Natural killer cell (primary cell): ENCODE results near the gene ZCCHC4. TPM values are rescaled to one million over a fixed set of nuclear protein-coding genes. Genes with fewer than 3 reads are reported as not detected.

Experiments used
- ATAC-seq, 3 donors: fragments of 150-1000 bp in 2 of 3; fragments of 200-7000 bp in 1 of 3; cut with Tn5 transposase; 1 replicate in 1 of 3; 2 replicates in 2 of 3; pipeline ENCODE4 v1.10.0; 2021; ENCODE audit warnings: mild to moderate bottlenecking in 2 of 3, moderate library complexity in 2 of 3
- DNase-seq, 2 donors: peaks; one replicate each; pipeline versions ENCODE4 v3.0.0 to v3.0.0-alpha.2; 2013 to 2021; ENCODE audit warnings: mixed read lengths in 1 of 2
- H3K27ac ChIP-seq: one replicate; pipeline ENCODE4 v1.5.1; 2013; ENCODE audit warnings: mild to moderate bottlenecking, low read length
- H3K27me3 ChIP-seq: one replicate; pipeline ENCODE4 v1.6.1; 2013; ENCODE audit warnings: low read length; ENCODE audit not compliant: control insufficient read depth, insufficient read depth
- H3K36me3 ChIP-seq: one replicate; pipeline ENCODE4 v1.6.1; 2013; ENCODE audit warnings: low read length; ENCODE audit not compliant: control insufficient read depth, insufficient read depth
- H3K4me1 ChIP-seq: one replicate; pipeline ENCODE4 v1.6.1; 2013; ENCODE audit warnings: low read length; ENCODE audit not compliant: control insufficient read depth, insufficient read depth
- H3K4me3 ChIP-seq: one replicate; pipeline ENCODE4 v1.5.1; 2013; ENCODE audit warnings: low read length
- H3K9me3 ChIP-seq: one replicate; pipeline ENCODE4 v1.6.1; 2013; ENCODE audit warnings: low read length; ENCODE audit not compliant: control insufficient read depth, insufficient read depth
- H3K27ac Mint-ChIP-seq, 2 donors: one replicate each; pipeline ENCODE4 v1.8.0; 2022; ENCODE audit warnings: mild to moderate bottlenecking in 2 of 2, mixed read lengths in 2 of 2, moderate library complexity in 1 of 2
- H3K27me3 Mint-ChIP-seq, 2 donors: one replicate each; pipeline ENCODE4 v1.8.0; 2022; ENCODE audit warnings: low read depth in 2 of 2, mixed read lengths in 2 of 2
- H3K36me3 Mint-ChIP-seq: one replicate; pipeline ENCODE4 v1.8.0; 2022; ENCODE audit warnings: mixed read lengths
- H3K4me1 Mint-ChIP-seq, 2 donors: one replicate each; pipeline ENCODE4 v1.8.0; 2022; ENCODE audit warnings: mixed read lengths in 2 of 2
- H3K4me3 Mint-ChIP-seq: one replicate; pipeline ENCODE4 v1.8.0; 2022; ENCODE audit warnings: mild to moderate bottlenecking, moderate library complexity, mixed read lengths
- H3K9me3 Mint-ChIP-seq, 2 donors: one replicate each; pipeline ENCODE4 v1.8.0; 2022; ENCODE audit warnings: mixed read lengths in 2 of 2
- WGBS: methylation state at CpG from one replicate; pipeline ENCODE4 v1.1.7; 2013; ENCODE audit warnings: missing lambda C conversion rate; ENCODE audit not compliant: insufficient coverage; 5-methylcytosine and 5-hydroxymethylcytosine counted together
- intact Hi-C: fragments of 100-400 bp; cut with micrococcal nuclease; formaldehyde crosslinking; loops from one replicate; pipeline ENCODE4 v1.14.2; 2022
- total RNA-seq, 4 donors: library from RNA; stranded (reverse); fragments of 120-200 nt in 1 of 4; gene quantifications; one replicate each; pipeline versions ENCODE4 v1.2.3 to v1.2.4, GENCODE V29; 2013 to 2022
- TF ChIP-seq, protein P1 (sequence below): fragments of 200-600 bp; IDR thresholded peaks from one replicate; pipeline ENCODE4 v1.8.0; 2022; ENCODE audit warnings: antibody characterized with exemption

Gene ZCCHC4
- total RNA-seq, 3 donors from 2014 or later (not counting 1 experiment from before 2014, with no cell fraction given), result 9.4 to 12.0 (median 10.9) TPM

DNA sequence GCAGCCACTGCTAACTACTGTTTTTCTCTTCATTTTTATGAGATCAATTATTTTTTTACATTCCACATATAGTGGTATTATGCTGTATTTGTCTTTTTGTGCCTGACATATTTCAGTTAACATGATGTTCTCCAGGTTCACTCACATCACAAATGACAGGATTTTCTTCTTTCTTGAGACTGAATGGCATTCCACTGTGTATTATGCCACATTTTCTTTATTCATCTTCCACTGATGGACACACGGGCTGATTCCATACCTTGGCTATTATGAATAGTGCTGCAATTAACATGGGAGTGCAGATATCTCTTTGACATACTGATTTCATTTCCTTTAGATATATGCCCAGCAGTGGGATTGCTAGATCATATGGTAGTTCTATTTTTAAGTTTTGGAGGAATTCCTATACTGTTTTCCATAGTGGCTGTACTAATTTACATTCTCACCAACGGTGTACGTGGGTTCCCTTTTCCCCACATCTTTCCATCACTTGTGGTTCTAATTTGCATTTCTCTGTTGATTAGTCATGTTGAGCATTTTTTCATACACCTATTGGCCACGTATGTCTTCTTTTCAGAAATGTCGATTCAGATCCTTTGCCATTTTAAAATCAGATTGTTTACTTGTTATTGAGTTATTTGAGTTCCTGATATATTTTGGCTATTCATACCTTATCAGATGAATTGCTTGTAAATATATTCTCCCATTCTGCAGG is 14.9 kb upstream of the ZCCHC4 start:
- Histone ChIP-seq H3K36me3 (no peaks in the 10 kb centered on the region), H3K27me3 (no peaks in the 10 kb centered on the region), H3K4me1 (no peaks in the 10 kb centered on the region), H3K4me3 (no peak overlapping the region), H3K27ac (no peak overlapping the region), H3K9me3 (no peaks in the 10 kb centered on the region)
- intact Hi-C loops, result no loop called here
- WGBS, result 44% methylated on average over 2 of the region's 5 CpGs
- H3K27ac Mint-ChIP-seq, result no peak overlapping the region
- no peaks in the 10 kb centered on the region for H3K4me1 Mint-ChIP-seq
- TF ChIP-seq, protein P1, sequence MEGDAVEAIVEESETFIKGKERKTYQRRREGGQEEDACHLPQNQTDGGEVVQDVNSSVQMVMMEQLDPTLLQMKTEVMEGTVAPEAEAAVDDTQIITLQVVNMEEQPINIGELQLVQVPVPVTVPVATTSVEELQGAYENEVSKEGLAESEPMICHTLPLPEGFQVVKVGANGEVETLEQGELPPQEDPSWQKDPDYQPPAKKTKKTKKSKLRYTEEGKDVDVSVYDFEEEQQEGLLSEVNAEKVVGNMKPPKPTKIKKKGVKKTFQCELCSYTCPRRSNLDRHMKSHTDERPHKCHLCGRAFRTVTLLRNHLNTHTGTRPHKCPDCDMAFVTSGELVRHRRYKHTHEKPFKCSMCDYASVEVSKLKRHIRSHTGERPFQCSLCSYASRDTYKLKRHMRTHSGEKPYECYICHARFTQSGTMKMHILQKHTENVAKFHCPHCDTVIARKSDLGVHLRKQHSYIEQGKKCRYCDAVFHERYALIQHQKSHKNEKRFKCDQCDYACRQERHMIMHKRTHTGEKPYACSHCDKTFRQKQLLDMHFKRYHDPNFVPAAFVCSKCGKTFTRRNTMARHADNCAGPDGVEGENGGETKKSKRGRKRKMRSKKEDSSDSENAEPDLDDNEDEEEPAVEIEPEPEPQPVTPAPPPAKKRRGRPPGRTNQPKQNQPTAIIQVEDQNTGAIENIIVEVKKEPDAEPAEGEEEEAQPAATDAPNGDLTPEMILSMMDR, result no peak
- ATAC-seq (no peak), DNase-seq (no peak)
- no peak overlapping the region for H3K4me3 Mint-ChIP-seq
- peaks cover 16 to 17% of the 10 kb centered on the region in 2 donors for H3K27me3 Mint-ChIP-seq
- no peaks in the 10 kb centered on the region for H3K36me3 Mint-ChIP-seq
- no peaks in the 10 kb centered on the region for H3K9me3 Mint-ChIP-seq

DNA sequence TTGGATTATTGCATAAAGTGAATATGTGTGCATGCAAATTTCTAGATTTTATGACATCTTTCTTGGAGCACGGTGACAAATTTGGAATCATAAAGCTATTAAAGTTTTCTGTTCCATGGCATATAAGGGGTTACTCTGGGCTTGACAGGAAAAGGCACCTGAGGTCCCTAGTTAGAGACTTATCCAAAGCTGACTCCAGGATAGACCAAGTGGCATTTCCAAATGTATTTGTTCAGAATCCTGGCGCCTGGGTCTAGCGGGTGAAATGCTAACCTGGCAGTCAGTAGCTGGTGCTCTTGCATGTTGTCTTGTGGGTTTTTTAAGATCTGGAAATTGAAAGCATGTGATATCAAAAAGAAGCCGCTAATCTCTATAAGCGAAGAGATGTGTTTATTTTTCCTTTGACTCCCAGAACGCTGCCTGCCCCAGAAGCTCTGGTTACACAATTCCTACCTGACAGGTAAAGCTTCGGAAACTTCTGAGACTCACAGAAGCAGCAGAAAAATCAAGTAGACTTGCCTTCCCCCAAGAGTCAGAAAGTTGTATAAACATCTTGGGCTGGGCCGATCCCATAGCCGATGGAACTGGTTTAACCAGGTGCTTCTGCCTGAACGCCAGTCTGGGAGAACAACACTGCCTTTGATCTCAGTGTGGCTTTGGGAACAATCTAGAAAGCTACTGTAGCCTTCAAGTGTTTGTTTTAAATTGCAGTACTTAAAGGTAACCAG is 12.9 kb upstream of the ZCCHC4 start:
- H3K4me1 Mint-ChIP-seq, result no peaks in the 10 kb centered on the region
- no peak overlapping the region for H3K27ac ChIP-seq
- no peaks in the 10 kb centered on the region for H3K4me1 ChIP-seq
- H3K9me3 ChIP-seq, result no peaks in the 10 kb centered on the region
- H3K4me3 Mint-ChIP-seq, result no peak overlapping the region
- TF ChIP-seq, protein P1, result no peak
- H3K27me3 Mint-ChIP-seq, result peaks cover 15 to 19% of the 10 kb centered on the region in 2 donors
- H3K36me3 ChIP-seq, result no peaks in the 10 kb centered on the region
- no peak overlapping the region for H3K4me3 ChIP-seq
- no peak overlapping the region for H3K27ac Mint-ChIP-seq
- no peaks in the 10 kb centered on the region for H3K27me3 ChIP-seq
- no peaks in the 10 kb centered on the region for H3K9me3 Mint-ChIP-seq
- no peaks in the 10 kb centered on the region for H3K36me3 Mint-ChIP-seq
- 68% methylated on average over 10 of the region's 10 CpGs for WGBS
- DNase-seq, result no peak
- intact Hi-C loops, result no loop called here
- no peak for ATAC-seq

DNA sequence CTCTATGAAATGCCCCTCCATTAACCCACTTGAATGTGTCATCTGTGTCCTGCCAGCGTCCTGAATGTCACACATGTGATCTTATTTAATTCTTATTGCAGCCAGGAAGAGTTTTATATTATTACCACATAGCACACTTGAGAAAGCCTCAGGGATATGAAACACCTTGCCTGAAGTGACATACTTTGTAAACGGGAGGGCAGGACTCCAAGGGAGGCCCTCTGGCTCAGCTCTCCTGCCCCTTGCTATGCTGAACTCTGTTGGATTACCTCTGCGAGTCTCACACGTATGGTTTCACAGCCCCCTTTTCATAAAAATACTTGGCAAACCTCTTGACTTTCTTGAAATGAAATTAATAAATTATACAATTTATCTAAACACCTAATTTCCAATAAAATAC is 11.1 kb upstream of the ZCCHC4 start:
- TF ChIP-seq, protein P1, result no peak
- Mint-ChIP-seq H3K36me3 (no peaks in the 10 kb centered on the region), H3K27ac (no peak overlapping the region), H3K4me1 (no peaks in the 10 kb centered on the region), H3K27me3 (peaks cover 15 to 22% of the 10 kb centered on the region in 2 donors), H3K9me3 (no peaks in the 10 kb centered on the region), H3K4me3 (no peak overlapping the region)
- Histone ChIP-seq H3K4me1 (no peaks in the 10 kb centered on the region), H3K9me3 (no peaks in the 10 kb centered on the region), H3K36me3 (no peaks in the 10 kb centered on the region), H3K4me3 (no peak overlapping the region), H3K27ac (no peak overlapping the region), H3K27me3 (no peaks in the 10 kb centered on the region)
- intact Hi-C loops, result no loop called here
- DNase-seq (no peak), ATAC-seq (no peak)
- 93% methylated on average over 4 of the region's 4 CpGs for WGBS
